Measurements from ENCODE around the gene RAD51B. TPM values are rescaled to one million over a fixed set of nuclear protein-coding genes. Genes with fewer than 3 reads are reported as not detected.

RAD51B gene
- total and polyA plus RNA-seq, 8 donors = 1.8 to 30.7 (median 15.3) TPM

- peaks cover 51 to 94% (median 78%) of the 10 kb centered on the region in 4 donors for H3K4me1 ChIP-seq
- DNase-seq = peak in 1 of 2 donors; percentile 28
- TF ChIP-seq EP300 (IDR thresholded peaks at IDR 0.05) (no peak), POLR2A (IDR thresholded peaks at IDR 0.05) (no peak), POLR2AphosphoS5 (IDR thresholded peaks at IDR 0.05) (peak in 2 of 3 donors; percentile 7 to 13)
- no peak overlapping the region for H3K4me3 ChIP-seq
- H3K9me3 ChIP-seq = no peaks in the 10 kb centered on the region
- WGBS, 5 donors = 80 to 87% (median 82%) methylated on average over 7 of the region's 7 CpGs
- H3K27me3 ChIP-seq = no peaks in the 10 kb centered on the region
- H3K27ac ChIP-seq = peak overlapping the region; percentile 1 to 95 (median 92)
- no peaks in the 10 kb centered on the region for H3K36me3 ChIP-seq
- intact Hi-C loops (cut with DNase I; ENCODE audit: low total_unique reads) = no loop called here
Observed at GRCh38 chr14:68551045-68551683, 731.6 kb downstream of the RAD51B start.

DNA sequence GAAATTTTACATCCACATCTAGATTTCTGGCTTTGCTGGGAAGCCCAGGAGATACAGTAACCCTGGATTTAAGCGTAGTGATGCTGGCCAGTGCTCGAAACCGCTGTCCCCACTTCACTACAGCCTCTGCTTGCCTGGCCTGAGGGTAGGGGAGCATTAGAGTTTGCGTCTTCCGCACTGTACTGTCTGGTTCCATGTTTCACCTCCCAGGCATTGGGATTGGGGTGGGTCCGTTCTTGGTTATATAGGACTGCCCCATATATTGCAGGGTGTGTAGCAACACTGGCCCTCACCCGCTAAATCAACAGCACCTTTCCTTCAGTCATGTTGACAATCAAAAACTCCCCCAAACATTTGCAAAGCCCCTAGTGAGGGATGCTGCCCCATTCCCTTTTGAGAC lies 732.5 kb downstream of the RAD51B start:
- intact Hi-C loops (cut with DNase I; ENCODE audit: low total_unique reads) = no loop called here
- DNase-seq = no peak
- Histone ChIP-seq H3K27me3 (no peaks in the 10 kb centered on the region), H3K4me1 (peaks cover 51 to 86% (median 69%) of the 10 kb centered on the region in 4 donors), H3K9me3 (no peaks in the 10 kb centered on the region), H3K27ac (peak overlapping the region in 4 of 5 donors; percentile 87 to 95 (median 93)), H3K36me3 (no peaks in the 10 kb centered on the region), H3K4me3 (no peak overlapping the region)
- TF ChIP-seq, protein P1, sequence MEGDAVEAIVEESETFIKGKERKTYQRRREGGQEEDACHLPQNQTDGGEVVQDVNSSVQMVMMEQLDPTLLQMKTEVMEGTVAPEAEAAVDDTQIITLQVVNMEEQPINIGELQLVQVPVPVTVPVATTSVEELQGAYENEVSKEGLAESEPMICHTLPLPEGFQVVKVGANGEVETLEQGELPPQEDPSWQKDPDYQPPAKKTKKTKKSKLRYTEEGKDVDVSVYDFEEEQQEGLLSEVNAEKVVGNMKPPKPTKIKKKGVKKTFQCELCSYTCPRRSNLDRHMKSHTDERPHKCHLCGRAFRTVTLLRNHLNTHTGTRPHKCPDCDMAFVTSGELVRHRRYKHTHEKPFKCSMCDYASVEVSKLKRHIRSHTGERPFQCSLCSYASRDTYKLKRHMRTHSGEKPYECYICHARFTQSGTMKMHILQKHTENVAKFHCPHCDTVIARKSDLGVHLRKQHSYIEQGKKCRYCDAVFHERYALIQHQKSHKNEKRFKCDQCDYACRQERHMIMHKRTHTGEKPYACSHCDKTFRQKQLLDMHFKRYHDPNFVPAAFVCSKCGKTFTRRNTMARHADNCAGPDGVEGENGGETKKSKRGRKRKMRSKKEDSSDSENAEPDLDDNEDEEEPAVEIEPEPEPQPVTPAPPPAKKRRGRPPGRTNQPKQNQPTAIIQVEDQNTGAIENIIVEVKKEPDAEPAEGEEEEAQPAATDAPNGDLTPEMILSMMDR (IDR thresholded peaks at IDR 0.05) = no peak
- no peak for TF ChIP-seq POLR2A (IDR thresholded peaks at IDR 0.05)
- no peak for TF ChIP-seq EP300 (IDR thresholded peaks at IDR 0.05)
- TF ChIP-seq POLR2AphosphoS5 (IDR thresholded peaks at IDR 0.05) = no peak
- WGBS, 5 donors = 93 to 98% (median 97%) methylated on average over 7 of the region's 7 CpGs

GRCh38 chr14:68552602-68553001 lies 733.0 kb downstream of the RAD51B start:
- H3K4me3 ChIP-seq = no peak overlapping the region
- 30 to 65% (median 46%) methylated on average over 2 of the region's 2 CpGs for WGBS, 5 donors
- TF ChIP-seq EP300 (IDR thresholded peaks at IDR 0.05) (no peak), POLR2AphosphoS5 (IDR thresholded peaks at IDR 0.05) (no peak), POLR2A (IDR thresholded peaks at IDR 0.05) (no peak)
- TF ChIP-seq, protein P1 (IDR thresholded peaks at IDR 0.05) = no peak
- DNase-seq = peak in 1 of 2 donors; percentile 55
- H3K27ac ChIP-seq = peak overlapping the region in 4 of 5 donors; percentile 87 to 95 (median 93)
- H3K4me1 ChIP-seq = peaks cover 48 to 81% (median 65%) of the 10 kb centered on the region in 4 donors
- no peaks in the 10 kb centered on the region for H3K27me3 ChIP-seq
- no peaks in the 10 kb centered on the region for H3K36me3 ChIP-seq
- intact Hi-C loops (cut with DNase I; ENCODE audit: low total_unique reads) = no loop called here
- H3K9me3 ChIP-seq = no peaks in the 10 kb centered on the region

DNA sequence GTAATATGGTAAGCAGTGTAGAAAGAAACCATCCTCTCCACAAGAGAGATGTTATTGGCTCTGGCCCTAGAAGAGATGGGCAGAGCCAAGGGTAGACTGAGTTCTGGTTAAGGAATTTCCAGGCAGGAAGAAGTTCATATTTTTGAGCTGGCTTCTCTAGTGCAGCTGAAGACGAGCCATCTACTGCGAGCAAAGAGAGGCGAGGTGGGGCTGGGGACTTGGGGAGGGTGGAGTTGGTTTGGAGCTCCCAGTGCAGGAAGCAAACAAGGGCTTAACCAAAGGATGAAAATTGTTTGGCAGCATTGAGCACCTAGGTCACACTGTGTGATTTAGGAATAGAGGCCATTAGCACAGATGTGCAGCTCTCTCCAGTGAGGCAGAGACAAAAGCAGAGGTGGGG lies 733.7 kb downstream of the RAD51B start:
- TF ChIP-seq EP300 (IDR thresholded peaks at IDR 0.05) = no peak
- TF ChIP-seq, protein P1 (IDR thresholded peaks at IDR 0.05) = no peak
- TF ChIP-seq POLR2A (IDR thresholded peaks at IDR 0.05) = no peak
- TF ChIP-seq POLR2AphosphoS5 (IDR thresholded peaks at IDR 0.05) = no peak
- no peaks in the 10 kb centered on the region for H3K27me3 ChIP-seq
- DNase-seq = no peak
- no peaks in the 10 kb centered on the region for H3K9me3 ChIP-seq
- intact Hi-C loops (cut with DNase I; ENCODE audit: low total_unique reads) = no loop called here
- no peak overlapping the region for H3K4me3 ChIP-seq
- no peaks in the 10 kb centered on the region for H3K36me3 ChIP-seq
- 44 to 59% (median 55%) methylated on average over 3 of the region's 3 CpGs for WGBS, 5 donors
- peaks cover 41 to 74% (median 59%) of the 10 kb centered on the region in 4 donors for H3K4me1 ChIP-seq
- peak overlapping the region in 4 of 5 donors; percentile 87 to 95 (median 93) for H3K27ac ChIP-seq

DNA sequence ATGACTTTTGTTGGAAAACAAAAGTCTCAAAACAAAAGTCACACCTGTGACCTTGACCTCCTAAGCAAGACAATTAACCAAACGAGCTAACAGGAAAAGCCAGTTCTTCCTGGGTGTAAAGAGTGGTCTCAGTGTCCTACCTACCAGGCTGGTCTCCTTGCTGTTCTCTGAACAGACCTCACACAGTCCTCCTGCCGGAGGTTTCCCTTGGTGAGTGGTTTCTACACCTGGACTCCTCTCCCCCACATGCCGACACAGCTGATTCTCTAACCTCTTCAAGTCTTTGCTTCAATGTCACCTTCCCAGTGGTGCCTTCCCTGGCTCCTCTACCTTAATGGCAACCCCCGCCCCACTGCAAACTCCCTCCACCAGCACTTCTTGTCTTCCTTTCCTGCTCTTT lies 734.7 kb downstream of the RAD51B start:
- peaks cover 32 to 64% (median 50%) of the 10 kb centered on the region in 4 donors for H3K4me1 ChIP-seq
- WGBS, 5 donors = 75 to 81% (median 77%) methylated on average over 4 of the region's 4 CpGs
- TF ChIP-seq POLR2A (IDR thresholded peaks at IDR 0.05) (no peak), EP300 (IDR thresholded peaks at IDR 0.05) (no peak), POLR2AphosphoS5 (IDR thresholded peaks at IDR 0.05) (no peak)
- TF ChIP-seq, protein P1 (IDR thresholded peaks at IDR 0.05) = no peak

More for the DNA sequence above, 734.7 kb downstream of the RAD51B start:
- intact Hi-C loops (cut with DNase I; ENCODE audit: low total_unique reads) = no loop called here
- H3K27ac ChIP-seq = peak overlapping the region in 4 of 5 donors; percentile 69 to 95 (median 90)
- no peak overlapping the region for H3K4me3 ChIP-seq
- no peaks in the 10 kb centered on the region for H3K27me3 ChIP-seq
- peak in 1 of 2 donors; percentile 48 for DNase-seq
- H3K36me3 ChIP-seq = no peaks in the 10 kb centered on the region
- no peaks in the 10 kb centered on the region for H3K9me3 ChIP-seq
